ENCODE measurements around the gene NABP1.

- TF ChIP-seq CTCF (IDR thresholded peaks at IDR 0.05 in 2 of 3, conservative IDR thresholded peaks at IDR 0.05 in 1 of 3; ENCODE audit: control insufficient read depth in 2 of 3, extremely low read depth in 1 of 3, insufficient read depth in 1 of 3, low read depth in 3 of 3, low read length in 3 of 3) (no peak), SREBF1 (IDR thresholded peaks at IDR 0.05; ENCODE audit: low read length) (no peak), USF2 (IDR thresholded peaks at IDR 0.05; ENCODE audit: borderline replicate concordance, low read depth, low read length) (no peak), EP300 (IDR thresholded peaks at IDR 0.05; ENCODE audit: borderline replicate concordance in 1 of 2, control insufficient read depth in 1 of 2, low read depth in 2 of 2, low read length in 2 of 2) (0 out of 4 replicates have a peak, but pooled peaks of 1 of the 2 experiments have one; percentile 25), SPI1 (IDR thresholded peaks at IDR 0.05; ENCODE audit: borderline replicate concordance, insufficient read depth, low read depth, low read length) (peak; percentile 93), POLR2A (IDR thresholded peaks at IDR 0.05; ENCODE audit: low read depth, low read length) (no peak), JUND (IDR thresholded peaks at IDR 0.05; ENCODE audit: low read depth, low read length) (no peak), RCOR1 (conservative IDR thresholded peaks at IDR 0.05; ENCODE audit: low read depth, low read length) (no peak)
Measured at GRCh38 chr2:191666732-191667131, 11.2 kb upstream of the NABP1 start.
